Hematopoietic multipotent progenitor cell (in vitro differentiated cells): ENCODE results near the gene EPB41L2. TPM values are rescaled to one million over a fixed set of nuclear protein-coding genes. Genes with fewer than 3 reads are reported as not detected.
"Not testable (repeated sequence)": the region's sequence is repeated elsewhere in the genome, so short reads cannot be mapped to it uniquely, and the experiment has no call there.

Experiments used
- DNase-seq, 3 donors: peaks; one replicate each; pipeline ENCODE4 v3.0.0-alpha.2; 2011 to 2015; ENCODE audit warnings: low read depth in 2 of 3, low spot score in 2 of 3
- total RNA-seq: library from RNA; depleted of rRNA; stranded (reverse); fragments of >200 nt; gene quantifications from one replicate; pipeline ENCODE4 v1.2.3, GENCODE V29; 2012

Gene EPB41L2
- total RNA-seq, 1 donor = 7.5 TPM

DNA sequence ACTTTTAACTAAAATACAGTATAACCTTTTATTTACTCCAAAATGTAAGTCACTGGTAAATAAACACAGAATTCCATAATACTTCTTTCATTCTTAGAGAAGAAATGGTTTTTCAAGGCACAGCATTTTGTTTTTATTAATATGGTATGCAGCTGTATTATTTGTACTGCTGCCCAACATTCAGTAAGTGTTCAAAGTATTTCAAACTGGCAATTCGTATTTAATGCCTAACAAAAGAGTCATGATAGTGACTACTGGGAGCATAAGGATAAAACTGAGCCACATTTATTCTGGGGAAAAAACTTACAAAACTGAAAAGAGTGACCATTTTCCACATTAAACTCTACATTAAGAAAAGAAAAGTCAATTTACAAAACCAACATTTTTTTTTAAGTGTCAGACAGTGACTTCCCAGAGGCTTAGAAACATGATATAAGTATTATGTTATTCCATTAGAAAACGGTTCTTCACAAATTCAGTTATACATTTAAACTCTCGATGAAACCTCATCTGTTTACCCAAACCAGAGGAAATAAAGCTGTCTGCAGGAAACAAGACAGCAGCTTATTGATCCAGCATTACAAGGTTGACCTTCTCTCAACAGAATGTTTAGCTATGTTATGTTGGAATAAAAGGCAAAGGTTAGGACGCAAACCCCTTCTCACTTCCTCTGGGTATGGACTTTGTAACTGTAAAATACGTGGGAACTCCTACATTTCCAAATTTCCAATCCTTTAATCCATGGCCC, 24.3 kb downstream of the EPB41L2 start:
- DNase-seq = no peak

DNA sequence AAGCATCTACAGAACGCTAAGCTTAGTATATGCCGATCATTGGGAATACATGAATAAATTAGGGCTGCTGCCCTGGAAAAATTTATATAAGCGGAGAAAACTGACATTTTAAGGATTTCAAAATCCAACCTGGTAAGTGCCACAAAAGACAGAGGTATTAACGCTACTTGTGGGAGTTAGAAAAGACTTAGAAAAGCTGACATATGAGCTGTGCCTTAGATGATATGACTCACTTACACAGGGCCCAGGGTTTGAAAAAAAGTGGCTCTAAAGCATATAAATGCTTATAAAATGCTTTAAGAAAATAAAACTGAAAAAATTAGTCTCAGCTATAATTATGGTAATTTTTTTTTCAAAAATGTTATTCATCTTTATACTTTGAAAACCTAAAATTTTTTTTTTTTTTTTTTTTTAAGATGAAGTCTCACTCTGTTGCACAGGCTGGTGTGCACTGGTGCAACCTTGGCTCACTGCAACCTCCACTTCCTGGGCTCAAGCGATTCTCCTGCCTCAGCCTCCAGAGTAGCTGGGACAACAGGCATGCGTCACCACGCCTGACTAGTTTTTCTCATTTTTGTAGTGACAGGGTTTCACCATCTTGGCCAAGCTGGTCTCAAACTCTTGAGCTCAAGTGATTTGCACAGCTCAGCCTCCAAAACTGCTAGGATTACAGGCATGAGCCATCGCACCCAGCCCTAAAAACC, 25.7 kb downstream of the EPB41L2 start:
- DNase-seq = no peak

DNA sequence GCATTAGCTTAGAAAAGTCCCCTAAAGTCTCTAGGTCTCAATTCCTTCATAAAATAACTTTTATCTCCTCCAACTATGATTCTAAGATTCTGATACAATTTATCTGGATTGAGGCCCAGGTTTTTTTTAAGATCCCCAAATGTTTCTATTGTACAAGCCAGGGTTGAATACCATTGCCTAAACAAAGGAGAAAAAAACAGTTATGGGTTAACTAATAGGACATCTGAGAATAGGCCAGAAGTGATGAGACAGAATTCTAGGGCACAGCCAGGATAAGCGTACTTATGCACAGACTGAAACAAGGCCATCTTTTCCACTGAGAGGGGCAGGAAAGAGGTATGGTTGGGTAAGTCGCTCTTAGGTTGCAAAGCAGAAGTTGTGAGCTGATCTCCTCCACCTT, 26.4 kb downstream of the EPB41L2 start:
- no peak for DNase-seq

DNA sequence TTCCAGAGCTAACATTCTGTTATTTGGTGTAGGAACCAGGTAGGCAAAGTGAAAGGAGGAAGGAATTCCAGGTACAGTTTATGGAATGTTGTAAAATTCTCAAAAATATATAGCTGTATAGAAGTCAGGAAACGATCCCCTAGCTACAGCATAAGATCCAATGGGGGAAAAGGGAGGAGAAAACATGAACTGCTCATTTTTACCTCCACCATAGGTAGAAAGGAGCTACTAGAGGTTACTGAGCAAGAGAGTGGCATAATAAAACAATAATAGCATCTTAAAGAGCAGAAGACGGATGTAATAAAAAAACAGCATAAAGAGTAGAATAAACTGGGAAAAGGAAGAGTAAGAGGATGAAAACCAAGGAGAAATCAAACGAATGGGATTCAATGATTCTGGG, 26.9 kb downstream of the EPB41L2 start:
- DNase-seq = no peak

DNA sequence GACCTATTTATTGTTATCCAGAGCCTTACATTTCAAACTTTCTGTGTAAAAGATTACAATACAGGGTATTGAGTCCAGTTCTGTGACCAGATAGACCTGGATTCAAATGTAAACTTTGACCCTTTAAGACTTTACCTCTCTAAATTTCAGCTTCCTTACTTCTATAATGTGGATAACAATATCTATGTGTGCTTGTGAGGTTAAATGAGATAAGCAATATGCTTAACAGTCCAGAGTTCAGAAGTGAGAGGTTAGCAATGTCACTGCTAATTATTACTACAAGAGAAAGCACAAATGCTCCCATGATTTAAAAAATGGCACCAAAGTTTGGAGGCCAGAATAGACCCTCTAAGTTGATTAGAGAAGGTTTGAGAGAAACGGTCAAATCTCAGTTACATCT, 27.5 kb downstream of the EPB41L2 start:
- DNase-seq = no peak

DNA sequence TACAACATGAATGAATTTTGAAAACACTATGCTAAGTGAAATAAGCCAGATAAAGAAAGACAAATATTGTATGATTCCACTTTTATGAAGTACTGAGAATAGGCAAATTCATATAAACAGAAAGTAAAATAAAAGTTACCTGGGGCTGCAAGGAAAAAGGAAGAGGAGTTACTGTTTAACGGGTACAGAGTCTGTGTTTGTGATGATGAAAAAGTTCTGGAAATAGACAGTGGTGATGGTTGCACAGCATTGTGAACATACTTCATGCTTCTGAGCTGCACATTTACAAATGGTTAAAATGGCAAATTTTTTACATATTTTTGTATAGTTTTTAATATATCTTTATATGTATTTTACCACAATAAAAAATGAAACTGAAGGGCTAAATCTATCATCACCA, 29.4 kb downstream of the EPB41L2 start:
- no peak for DNase-seq

DNA sequence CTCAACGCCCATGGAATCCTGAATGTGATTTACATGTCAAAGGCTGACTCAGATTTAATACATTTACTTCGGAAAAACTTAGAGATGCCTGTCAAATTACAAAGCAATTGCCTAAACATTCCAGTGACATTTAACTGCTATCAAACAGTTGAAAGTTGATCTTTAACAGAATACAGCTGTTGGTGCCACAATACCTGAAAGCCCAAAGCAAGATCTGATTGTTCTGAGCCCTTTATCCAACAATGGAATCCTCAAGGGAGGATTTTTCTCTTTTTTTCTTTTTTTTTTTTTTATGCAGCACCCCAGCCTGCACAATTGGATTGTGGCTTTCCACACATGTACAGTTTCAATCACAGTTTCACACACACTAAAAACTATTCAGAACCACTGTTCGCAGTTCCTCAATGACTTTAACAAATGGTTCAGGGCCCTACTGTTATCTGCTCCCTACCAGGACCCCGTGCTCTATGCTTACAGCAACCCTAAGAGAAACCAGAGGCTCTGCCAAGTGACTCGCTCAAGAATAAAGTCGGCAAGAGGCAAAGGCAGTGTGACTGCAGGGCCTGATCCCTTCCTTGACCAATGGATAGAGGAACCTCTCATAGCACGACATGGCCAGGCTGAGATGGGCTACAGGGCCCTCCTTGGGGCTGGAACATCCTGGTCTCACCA, 33.3 kb downstream of the EPB41L2 start:
- no peak for DNase-seq

DNA sequence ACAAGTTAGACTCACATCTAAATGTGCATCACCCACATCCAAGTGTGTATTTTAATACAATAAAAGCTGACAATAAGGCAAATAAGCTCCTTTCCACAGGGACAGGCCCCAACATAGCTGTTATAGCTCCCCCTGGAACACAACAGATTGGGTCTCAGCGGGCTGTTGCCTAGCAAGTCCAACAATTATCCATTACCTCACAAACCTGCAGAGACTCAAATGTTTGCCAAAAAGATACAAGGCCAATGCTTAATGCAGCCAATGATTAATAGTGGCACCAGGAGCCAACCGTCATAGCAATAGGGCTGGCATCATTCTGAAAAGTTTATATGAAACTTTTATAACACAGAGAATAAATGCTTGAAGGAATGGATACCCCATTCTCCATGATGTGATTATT, 35.7 kb downstream of the EPB41L2 start:
- no peak for DNase-seq

DNA sequence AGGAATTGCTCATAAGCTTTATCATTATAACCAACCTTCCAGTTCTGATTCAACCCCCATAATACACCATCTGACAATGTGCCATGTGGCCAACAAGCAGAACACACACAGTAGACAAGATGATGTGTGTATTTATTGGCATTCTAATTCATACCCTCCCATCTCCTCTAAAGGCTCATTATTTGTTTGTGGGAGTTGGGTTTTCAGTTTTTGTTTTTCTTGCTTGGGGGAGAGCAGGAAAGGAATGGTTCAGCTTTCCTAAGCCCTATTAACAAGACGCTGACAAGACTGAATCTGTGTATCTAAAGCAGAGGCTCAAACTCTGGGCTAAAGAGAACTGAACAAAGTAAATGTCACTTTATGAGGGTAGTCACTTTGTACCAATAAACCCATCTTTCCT, 36.8 kb downstream of the EPB41L2 start:
- no peak for DNase-seq

DNA sequence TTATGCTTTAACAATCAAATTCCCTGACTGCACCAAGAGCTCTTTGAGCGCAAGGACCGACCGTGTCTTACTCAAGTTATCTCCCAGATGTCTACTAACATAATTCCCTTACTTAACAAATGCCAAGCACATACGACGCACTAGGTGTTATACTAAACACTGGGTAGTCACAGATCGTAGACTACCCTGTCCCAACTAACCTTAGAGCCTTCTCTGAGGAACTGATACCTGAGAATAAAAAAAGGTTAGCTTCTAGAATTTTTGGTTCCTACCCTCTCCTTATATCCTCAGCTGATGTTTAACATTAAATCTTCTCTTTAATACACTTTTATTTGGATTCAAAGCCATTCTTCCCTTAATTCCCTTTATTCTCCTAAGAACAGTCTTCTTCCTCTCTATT, 38.5 kb downstream of the EPB41L2 start:
- DNase-seq = no peak

DNA sequence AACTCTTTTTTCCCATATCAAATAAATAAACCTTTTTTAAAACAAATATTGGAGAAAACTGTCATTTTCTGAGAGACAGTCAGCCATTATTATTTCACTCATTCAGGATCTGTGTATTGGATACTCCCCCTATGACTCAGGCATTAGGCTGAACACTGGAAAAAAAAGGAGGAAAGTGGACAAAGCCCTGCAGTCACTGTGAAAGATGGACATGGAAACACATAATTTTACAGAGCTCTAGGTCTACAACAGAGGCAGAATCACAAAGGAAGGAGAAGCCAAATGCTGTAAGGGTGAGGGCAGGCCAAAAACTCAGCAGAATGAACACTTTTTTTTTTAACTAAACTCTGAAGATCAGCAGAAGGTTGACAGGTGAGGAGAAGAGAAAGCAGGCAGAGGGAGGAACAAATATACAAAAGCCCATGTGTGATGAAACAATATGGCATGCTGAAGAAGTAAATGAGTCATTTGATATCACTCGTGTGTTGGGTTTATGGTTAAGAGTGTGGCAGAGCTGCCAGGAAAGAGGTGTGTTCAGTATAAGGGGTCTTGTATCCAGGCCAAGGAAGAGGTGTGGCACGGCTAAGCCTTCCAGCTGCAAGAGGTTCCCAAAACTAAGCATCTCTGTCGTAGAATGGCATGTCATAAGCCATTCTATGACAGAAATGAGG, 39.1 kb downstream of the EPB41L2 start:
- no peak for DNase-seq

DNA sequence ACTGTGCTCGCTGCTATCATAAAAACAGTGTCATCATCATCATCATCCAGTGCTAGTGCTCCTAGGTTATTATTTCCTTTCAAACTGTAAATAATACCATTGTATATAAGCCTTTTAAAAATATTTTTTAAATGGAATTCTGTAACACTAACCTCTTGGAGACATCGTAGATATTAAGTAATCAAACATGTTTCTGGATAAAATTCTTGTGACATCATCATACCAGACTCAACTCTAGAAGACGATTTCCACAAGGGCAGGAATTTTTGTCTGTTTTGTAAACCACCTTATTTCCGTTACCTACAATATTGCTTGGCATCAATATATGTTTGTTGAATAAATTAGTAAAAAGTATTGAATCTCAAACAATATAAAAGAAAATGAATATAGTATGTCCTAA, 40.4 kb downstream of the EPB41L2 start:
- no peak for DNase-seq

DNA sequence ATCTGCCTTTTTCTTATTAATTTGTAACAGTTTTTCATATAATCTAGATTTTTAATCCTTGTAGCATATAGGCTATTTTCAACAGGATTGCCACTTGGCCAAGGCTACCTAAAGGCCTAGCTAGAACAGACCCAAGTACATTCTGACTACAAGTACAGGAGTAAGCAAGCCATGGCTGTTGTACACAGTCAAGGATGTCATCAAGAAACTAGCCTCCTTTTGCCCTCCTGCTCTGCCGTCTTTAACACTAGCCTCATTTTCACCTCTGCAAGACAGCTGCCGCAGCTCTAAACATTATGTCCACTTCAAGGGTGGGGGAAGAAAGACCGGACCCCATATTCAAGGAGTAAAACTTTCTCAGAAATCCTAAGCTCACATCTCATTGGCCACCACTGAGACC, 45.1 kb downstream of the EPB41L2 start:
- DNase-seq = no peak

DNA sequence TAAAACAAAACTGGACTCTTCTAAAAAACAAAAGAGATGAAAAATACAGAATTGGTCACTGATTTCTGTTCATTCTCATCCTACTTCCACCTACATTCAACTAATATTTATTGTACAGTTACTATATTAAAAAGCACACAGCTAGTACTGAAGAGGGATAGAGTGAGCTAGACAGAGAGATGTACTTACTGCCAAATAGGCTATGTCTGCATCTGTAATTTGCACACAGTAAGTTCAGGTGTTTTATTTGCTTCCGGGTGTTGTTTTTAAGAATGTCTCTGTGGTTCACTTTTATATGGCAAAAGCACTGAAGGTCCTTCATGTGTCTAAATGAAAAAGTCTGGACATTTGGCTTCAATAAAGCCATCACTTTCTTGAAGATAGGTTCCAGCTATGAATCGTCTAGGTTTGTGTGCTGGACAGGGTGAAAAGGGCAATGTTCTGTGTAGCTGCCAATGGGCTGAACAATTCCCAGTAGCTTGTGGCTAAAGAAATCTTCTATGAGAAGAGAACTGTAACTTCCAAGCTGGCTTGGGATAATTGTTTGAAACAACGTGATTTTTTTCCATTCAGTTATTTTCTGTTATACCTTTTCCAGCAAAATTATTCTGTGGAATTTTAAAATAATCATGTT, 47.3 kb downstream of the EPB41L2 start:
- DNase-seq = no peak

DNA sequence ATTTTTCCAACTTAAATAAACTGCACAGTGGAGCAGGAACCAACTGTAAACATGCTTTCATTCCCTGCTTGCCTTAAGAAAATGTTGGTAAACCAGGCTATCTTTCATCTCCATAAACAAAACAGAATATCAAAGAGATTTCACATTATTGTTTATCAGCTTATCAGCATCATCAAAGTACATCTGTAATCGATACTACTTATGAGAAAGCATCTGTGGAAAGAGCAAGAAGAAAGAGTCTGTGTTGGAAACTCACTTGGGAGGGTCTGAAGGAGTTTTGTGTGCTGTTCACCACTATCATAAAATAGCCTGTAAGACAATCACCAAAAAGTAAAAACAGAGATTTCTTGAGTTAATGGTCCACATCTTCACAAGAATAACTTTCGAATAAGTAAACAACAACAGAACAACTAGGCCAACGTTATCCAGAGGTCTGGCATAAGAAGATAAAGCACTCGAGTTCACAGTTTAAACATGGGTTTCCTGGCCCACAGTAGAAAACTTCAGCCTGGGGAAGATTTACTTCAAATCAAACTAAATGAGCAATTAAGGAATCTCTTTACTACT, 47.9 kb downstream of the EPB41L2 start:
- DNase-seq = no peak

DNA sequence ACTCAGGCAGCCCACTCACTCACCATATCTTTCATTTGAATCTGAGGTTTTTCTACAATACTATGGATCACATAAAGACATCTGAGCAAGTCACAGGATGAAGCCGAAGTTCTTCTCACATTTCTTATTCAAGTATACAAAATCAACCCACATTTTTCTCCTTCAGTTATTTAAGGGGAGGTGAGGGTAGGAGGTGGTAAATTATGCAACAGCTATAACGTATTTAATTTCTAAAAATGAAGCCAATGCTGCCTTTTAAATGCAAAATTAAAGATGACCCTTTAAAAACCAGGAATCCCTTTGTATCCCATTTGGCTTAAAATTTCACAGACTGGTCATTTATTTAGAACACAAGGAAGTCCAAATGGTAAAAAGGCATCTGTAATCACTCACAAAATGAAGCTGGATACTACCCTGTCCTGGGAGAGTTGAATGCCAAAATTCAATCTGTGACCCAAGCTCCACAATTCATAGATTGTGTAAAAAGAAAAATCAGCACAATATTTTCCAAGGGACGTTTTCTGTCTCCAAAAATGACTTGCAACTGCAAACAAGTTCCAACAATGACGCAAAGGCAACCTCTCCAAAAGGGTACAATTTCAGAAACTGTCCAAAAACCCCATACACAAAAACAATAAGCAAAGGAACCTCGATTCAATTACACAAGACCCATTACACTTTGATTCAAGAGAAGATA, 48.8 kb downstream of the EPB41L2 start:
- peak in 1 of 3 donors; percentile 2 for DNase-seq

DNA sequence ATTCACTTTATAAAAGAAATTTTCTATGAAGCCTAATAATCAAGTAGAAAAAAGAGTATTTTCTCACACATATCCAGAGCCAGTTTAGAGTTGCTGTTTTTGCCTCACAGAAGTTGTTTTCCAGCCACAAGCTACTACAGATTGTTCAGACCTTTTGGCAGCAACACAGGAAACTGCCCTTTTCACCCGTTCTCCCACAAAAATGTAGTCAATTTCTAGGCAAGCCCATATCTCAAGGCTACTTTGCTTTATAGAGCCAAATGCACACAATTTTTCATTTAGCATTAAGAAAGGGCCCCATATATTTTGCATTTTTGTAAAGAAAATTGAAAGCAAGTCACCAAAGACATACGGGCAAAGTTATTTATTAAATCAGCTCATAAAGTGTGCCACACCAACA, 49.5 kb downstream of the EPB41L2 start:
- DNase-seq = peak in 1 of 3 donors; percentile 3

DNA sequence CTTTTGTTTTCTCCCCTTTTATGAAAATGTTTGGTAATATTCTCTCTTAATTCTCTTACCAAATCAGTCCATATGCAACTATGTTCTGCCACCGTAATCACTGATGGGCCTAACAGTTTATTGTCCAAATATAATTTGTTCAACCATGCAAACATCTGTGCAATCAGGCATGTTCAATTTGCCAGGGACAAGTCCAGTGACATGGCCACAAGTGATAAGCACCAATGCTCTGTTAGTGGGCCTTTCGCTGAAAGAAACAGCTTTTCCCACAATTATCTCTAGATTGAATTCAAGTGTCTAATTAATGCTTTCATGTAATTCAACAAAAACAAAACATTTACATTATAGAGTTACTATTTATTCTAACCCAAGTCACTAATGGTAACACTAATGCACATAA, 53.3 kb downstream of the EPB41L2 start:
- no peak for DNase-seq

DNA sequence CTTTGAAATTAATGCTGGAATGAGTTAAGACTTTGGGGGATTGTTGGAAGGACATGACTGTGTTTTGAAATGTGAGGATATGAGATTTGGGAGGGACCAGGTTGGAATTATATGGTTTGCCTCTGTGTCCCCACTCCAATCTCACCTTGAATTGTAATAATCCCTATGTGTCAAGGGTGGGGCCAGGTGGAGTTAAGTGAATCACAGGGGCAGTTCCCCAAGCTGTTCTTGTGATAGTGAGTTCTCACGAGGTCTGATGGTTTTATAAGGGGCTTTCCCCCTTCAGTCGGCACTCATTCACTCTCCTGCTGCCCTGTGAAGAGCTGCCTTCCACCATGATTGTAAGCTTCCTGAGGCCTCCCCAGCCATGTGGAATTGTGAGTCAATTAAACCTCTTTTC, 54.1 kb downstream of the EPB41L2 start:
- DNase-seq = not testable (repeated sequence)

DNA sequence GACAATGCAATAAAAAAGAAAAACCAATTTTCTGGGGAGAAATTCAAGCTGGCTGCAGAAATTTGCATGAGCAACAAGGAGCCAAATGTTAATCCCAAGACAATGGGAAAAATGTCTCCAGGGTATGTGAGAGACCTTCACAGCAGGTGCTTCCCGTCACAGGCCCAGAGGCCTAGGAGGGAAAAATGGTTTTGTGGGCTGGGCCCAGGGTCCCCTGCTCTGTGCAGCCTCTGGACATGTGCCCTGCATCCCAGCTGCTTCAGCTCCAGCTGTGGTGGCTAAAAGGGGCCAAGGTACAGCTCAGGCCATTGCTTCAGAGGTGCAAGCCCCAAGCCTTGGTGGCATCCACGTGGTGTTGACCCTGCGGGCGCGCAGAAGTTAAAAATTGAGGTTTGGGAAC, 55.1 kb downstream of the EPB41L2 start:
- DNase-seq = not testable (repeated sequence)
